HG03139 (cell line): Measurements from ENCODE around the gene APLP2.
A peak's percentile ranks its signal among the peaks of the same experiment; 100 is the strongest.

Experiments
- ATAC-seq: cut with Tn5 transposase; IDR thresholded peaks from one replicate; pipeline ENCODE4 v1.9.1; 2021; ENCODE audit not compliant: unreplicated experiment

Gene APLP2

GRCh38 chr11:130054966-130055365 is 14.7 kb upstream of the APLP2 start:
- ATAC-seq: no peak

GRCh38 chr11:130055617-130056016 is 14.1 kb upstream of the APLP2 start:
- no peak for ATAC-seq

GRCh38 chr11:130061017-130061416 is 8.7 kb upstream of the APLP2 start:
- ATAC-seq: no peak

- no peak for ATAC-seq
These were observed 7.7 kb upstream of the APLP2 start for GRCh38 chr11:130062026-130062425.

GRCh38 chr11:130063451-130063850 is 6.2 kb upstream of the APLP2 start:
- no peak for ATAC-seq

- ATAC-seq: no peak
These were observed 5.1 kb upstream of the APLP2 start for GRCh38 chr11:130064596-130064995.

- no peak for ATAC-seq
These were observed 3.4 kb upstream of the APLP2 start for GRCh38 chr11:130066338-130066737.

- no peak for ATAC-seq
These were observed 1.1 kb upstream of the APLP2 start for GRCh38 chr11:130068546-130068985.

GRCh38 chr11:130068986-130069658 is 572 bp upstream of the APLP2 start:
- peak; percentile 38 for ATAC-seq

GRCh38 chr11:130070109-130070845 is 583 bp downstream of the APLP2 start:
- peak; percentile 24 for ATAC-seq

GRCh38 chr11:130070846-130071200 is 1.1 kb downstream of the APLP2 start:
- ATAC-seq: no peak

GRCh38 chr11:130071211-130071712 is 1.6 kb downstream of the APLP2 start:
- no peak for ATAC-seq

GRCh38 chr11:130074736-130075135 is 5.0 kb downstream of the APLP2 start:
- no peak for ATAC-seq

GRCh38 chr11:130076778-130077481 is 7.2 kb downstream of the APLP2 start:
- ATAC-seq: no peak

- no peak for ATAC-seq
These were observed 8.0 kb downstream of the APLP2 start for GRCh38 chr11:130077671-130078070.

GRCh38 chr11:130078080-130078479 is 8.4 kb downstream of the APLP2 start:
- no peak for ATAC-seq

GRCh38 chr11:130085671-130086290 is 16.1 kb downstream of the APLP2 start:
- no peak for ATAC-seq

GRCh38 chr11:130086669-130087068 is 17.0 kb downstream of the APLP2 start:
- ATAC-seq: no peak

GRCh38 chr11:130087294-130087926 is 17.7 kb downstream of the APLP2 start:
- peak; percentile 89 for ATAC-seq

- ATAC-seq: no peak
These were observed 18.5 kb downstream of the APLP2 start for GRCh38 chr11:130088217-130088616.
